A549 treated with DMSO at 1 μM for 4 hours (cell line): ENCODE results near the gene TP53AIP1. TPM values are rescaled to one million over a fixed set of nuclear protein-coding genes. Genes with fewer than 3 reads are reported as not detected.

ENCODE experiments used
- total RNA-seq: library from RNA; stranded (reverse); fragments of 200-300 nt; extraction: Qiagen RNA extraction; gene quantifications from 5 replicates; pipeline ENCODE4 v1.2.3, GENCODE V29; 2022; ENCODE audit warnings: low read depth

Gene TP53AIP1, protein sequence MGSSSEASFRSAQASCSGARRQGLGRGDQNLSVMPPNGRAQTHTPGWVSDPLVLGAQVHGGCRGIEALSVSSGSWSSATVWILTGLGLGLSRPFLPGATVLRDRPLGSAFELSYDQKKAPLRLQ
- 0.06 TPM in 1 of 5 replicates, not detected in the others for total RNA-seq

DNA sequence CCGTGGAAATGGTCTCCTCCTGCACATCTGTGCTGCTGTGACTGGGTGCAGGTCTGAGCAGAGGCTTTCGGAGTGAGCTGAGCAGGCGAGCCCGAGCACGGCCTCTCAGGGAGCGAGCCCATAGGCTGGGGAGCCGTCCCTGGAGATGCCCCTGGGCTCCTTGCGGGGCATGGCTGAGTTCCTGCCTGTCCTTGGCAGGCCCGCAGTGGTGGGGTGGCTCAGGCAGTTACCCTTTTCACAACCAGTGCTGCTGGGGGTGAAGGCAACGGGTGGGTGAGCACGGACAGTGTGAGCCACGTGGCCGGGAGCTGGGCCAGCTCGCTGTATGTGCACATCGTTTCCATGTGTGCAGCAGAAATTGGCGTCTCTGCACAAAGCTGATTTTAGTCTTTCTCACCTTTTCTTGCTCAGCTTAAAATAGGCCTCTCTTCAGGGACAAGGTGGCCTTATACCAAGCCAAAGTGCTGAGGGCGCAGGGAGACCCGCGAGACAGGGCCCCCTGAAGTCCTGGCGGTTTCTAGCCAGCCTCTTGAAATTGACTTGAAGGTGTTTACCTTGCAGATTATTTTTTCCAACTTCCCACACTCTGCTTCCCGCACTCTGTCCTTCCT lies at the start of gene TP53AIP1:
TSS of gene TP53AIP1 (minus strand) at position 55 of the 611 bp plus-strand sequence. CDS start 5,053 bp downstream, outside the sequence.

DNA sequence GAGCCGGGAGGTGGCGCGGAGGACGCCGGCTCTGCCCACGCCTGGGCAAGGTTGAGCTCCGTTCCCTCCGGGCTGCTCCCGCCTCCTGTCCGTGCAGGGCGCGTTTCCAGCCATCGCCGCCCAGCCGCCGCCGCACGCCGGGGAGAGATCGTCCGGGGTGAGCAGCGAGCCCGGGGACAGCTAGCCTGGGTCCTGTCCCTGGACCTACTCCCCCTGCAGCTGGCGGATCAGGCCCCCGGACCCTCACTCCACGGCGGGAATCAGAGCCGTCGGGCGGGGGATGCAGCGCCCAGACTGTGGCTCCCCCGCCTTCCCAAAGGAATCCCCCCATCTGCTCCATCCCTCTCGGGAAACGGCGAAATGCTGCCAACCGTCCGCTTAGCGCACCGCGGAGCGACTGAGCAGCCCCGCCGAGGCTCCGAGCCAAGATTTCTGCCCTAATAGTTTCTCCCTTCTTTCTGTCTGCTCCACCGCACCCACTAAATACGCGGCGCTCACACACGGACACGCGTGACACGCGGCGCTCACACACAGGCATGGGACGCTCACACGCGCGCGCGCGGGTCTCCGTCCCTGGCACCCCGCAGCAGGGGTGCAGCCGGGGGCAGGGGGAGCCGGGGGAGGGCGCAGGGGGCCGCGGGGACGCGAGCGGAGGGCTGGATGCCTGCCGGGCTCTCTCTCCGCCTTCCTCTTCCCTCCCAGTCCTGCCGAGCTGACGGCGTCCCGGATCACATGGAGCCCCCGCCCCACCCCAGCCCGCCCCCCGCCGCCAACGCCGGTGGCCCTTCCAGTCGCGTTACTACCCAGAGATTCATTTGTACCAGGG lies 51.9 kb downstream of the TP53AIP1 start, which contains the start of gene KCNJ5:
TSS of gene KCNJ5 (plus strand) at position 814 of the 826 bp plus-strand sequence. CDS start 19,918 bp downstream, outside the sequence.

Other genes with a start within 250 kb of the TP53AIP1 start
- 0.18 to 0.37 TPM (median 0.28 TPM) in 5 replicates for gene FLI1, start 248.8 kb downstream of the TP53AIP1 start, total RNA-seq
- not detected in 5 replicates for gene KCNJ1, start 75.6 kb downstream of the TP53AIP1 start, total RNA-seq
- 0.06 to 0.14 TPM (median 0.07 TPM) in 4 of 5 replicates, not detected in the other for gene KCNJ5, start 51.5 kb downstream of the TP53AIP1 start, total RNA-seq
- 2.9 to 6.0 TPM (median 4.8 TPM) in 5 replicates for gene ARHGAP32, start 249.5 kb upstream of the TP53AIP1 start, total RNA-seq